Measurements from ENCODE around the gene TMED5. TPM values are rescaled to one million over a fixed set of nuclear protein-coding genes. Genes with fewer than 3 reads are reported as not detected.
"Not testable (repeated sequence)": the region's sequence is repeated elsewhere in the genome, so short reads cannot be mapped to it uniquely, and the experiment has no call there.

TMED5 gene
- total RNA-seq, 1 experiment from 2014 or later, result 32.6 TPM

GRCh38 chr1:93223023-93223675 is 42.9 kb upstream of the TMED5 start:
- TF ChIP-seq POLR2A (IDR thresholded peaks at IDR 0.05; ENCODE audit: borderline replicate concordance, extremely low read depth, insufficient read depth, insufficient read length), result no peak
- Histone ChIP-seq H3K79me2 (ENCODE audit: insufficient read depth, low read length) (no peaks in the 10 kb centered on the region), H3K9me3 (ENCODE audit: control insufficient read depth in 1 of 2, insufficient read depth in 1 of 2, low read depth in 1 of 2, low read length in 2 of 2) (no peaks in the 10 kb centered on the region), H3K4me2 (ENCODE audit: low read length) (no peak overlapping the region), H3K27ac (ENCODE audit: low read depth, low read length) (no peak overlapping the region), H3K4me3 (replicated peaks in 1 of 2; ENCODE audit: low read depth in 1 of 2, low read length in 2 of 2) (no peak overlapping the region), H3K9ac (ENCODE audit: low read length) (no peak overlapping the region), H4K20me1 (ENCODE audit: insufficient read depth) (no peaks in the 10 kb centered on the region; the same call in 1 of the 2 replicates), H3K36me3 (ENCODE audit: control insufficient read depth in 1 of 2, insufficient read depth in 2 of 2, low read length in 2 of 2) (peaks cover 7 to 22% of the 10 kb centered on the region in 2 experiments; a peak in 2 of 4 replicates), H3K27me3 (ENCODE audit: insufficient read depth, low read length) (no peaks in the 10 kb centered on the region), H3K9me2 (ENCODE audit: insufficient read depth) (no peaks in the 10 kb centered on the region), H3K4me1 (ENCODE audit: control insufficient read depth in 1 of 2, insufficient read depth in 2 of 2, low read length in 2 of 2) (no peaks in the 10 kb centered on the region), H2AFZ (ENCODE audit: low read depth, low read length, poor library complexity, severe bottlenecking) (no peak overlapping the region)
- intact Hi-C loops (cut with micrococcal nuclease), result no loop called here
- RAD21 ChIA-PET (ENCODE audit: low non-redundant PET in 1 of 2, low total read pairs in 2 of 2, uncharacterized antibody in 2 of 2, unreplicated experiment in 2 of 2), result no interaction called here
- ATAC-seq (no peak), DNase-seq (ENCODE audit: low read depth, low spot score) (no peak)
- POLR2A ChIA-PET, result no interaction called here
- CTCF ChIA-PET, result no interaction called here
- no TSS peak for BruUV-seq (replicated peaks)

- ATAC-seq, result no peak
- Histone ChIP-seq H3K27ac (ENCODE audit: low read depth, low read length) (no peak overlapping the region), H3K9ac (ENCODE audit: low read length) (no peak overlapping the region), H4K20me1 (ENCODE audit: insufficient read depth) (no peaks in the 10 kb centered on the region; the same call in 1 of the 2 replicates), H3K9me3 (ENCODE audit: control insufficient read depth in 1 of 2, insufficient read depth in 1 of 2, low read depth in 1 of 2, low read length in 2 of 2) (no peaks in the 10 kb centered on the region), H2AFZ (ENCODE audit: low read depth, low read length, poor library complexity, severe bottlenecking) (no peak overlapping the region), H3K9me2 (ENCODE audit: insufficient read depth) (no peaks in the 10 kb centered on the region), H3K4me2 (ENCODE audit: low read length) (no peak overlapping the region), H3K4me3 (replicated peaks in 1 of 2; ENCODE audit: low read depth in 1 of 2, low read length in 2 of 2) (no peak overlapping the region), H3K79me2 (ENCODE audit: insufficient read depth, low read length) (no peaks in the 10 kb centered on the region), H3K4me1 (ENCODE audit: control insufficient read depth in 1 of 2, insufficient read depth in 2 of 2, low read length in 2 of 2) (no peaks in the 10 kb centered on the region), H3K36me3 (ENCODE audit: control insufficient read depth in 1 of 2, insufficient read depth in 2 of 2, low read length in 2 of 2) (peaks cover 15 to 25% of the 10 kb centered on the region in 2 experiments; a peak in 2 of 4 replicates), H3K27me3 (ENCODE audit: insufficient read depth, low read length) (no peaks in the 10 kb centered on the region)
- RAD21 ChIA-PET (ENCODE audit: low non-redundant PET in 1 of 2, low total read pairs in 2 of 2, uncharacterized antibody in 2 of 2, unreplicated experiment in 2 of 2), result no interaction called here
- CTCF ChIA-PET, result no interaction called here
- TF ChIP-seq ATF3 (IDR thresholded peaks at IDR 0.05) (no peak), POLR2AphosphoS5 (IDR thresholded peaks at IDR 0.05; ENCODE audit: low read depth, low read length) (no peak), MAX (IDR thresholded peaks at IDR 0.05) (no peak), REST (IDR thresholded peaks at IDR 0.05; ENCODE audit: low read depth) (no peak), YY1 (IDR thresholded peaks at IDR 0.05; ENCODE audit: extremely low read depth, insufficient replicate concordance, low read depth, low read length) (no peak), EZH2phosphoT487 (IDR thresholded peaks at IDR 0.05; ENCODE audit: borderline replicate concordance) (no peak), EGR1 (IDR thresholded peaks at IDR 0.05; ENCODE audit: low read depth) (no peak), ZFX (IDR thresholded peaks at IDR 0.05) (no peak), SRF (IDR thresholded peaks at IDR 0.05; ENCODE audit: low read depth) (no peak), POLR2A (IDR thresholded peaks at IDR 0.05; ENCODE audit: borderline replicate concordance, extremely low read depth, insufficient read depth, insufficient read length) (no peak)
- POLR2A ChIA-PET, result no interaction called here
- no TSS peak for BruUV-seq (replicated peaks)
- intact Hi-C loops (cut with micrococcal nuclease), result no loop called here
- no peak for DNase-seq (ENCODE audit: low read depth, low spot score)
Measured at GRCh38 chr1:93221913-93222312, 41.7 kb upstream of the TMED5 start.

- H3K79me2 ChIP-seq (ENCODE audit: insufficient read depth, low read length); CTCF ChIA-PET; DNase-seq (ENCODE audit: low read depth, low spot score); H4K20me1 ChIP-seq (ENCODE audit: insufficient read depth); POLR2A ChIA-PET; H3K9me2 ChIP-seq (ENCODE audit: insufficient read depth); H2AFZ ChIP-seq (ENCODE audit: low read depth, low read length, poor library complexity, severe bottlenecking); RAD21 ChIA-PET (ENCODE audit: low non-redundant PET in 1 of 2, low total read pairs in 2 of 2, uncharacterized antibody in 2 of 2, unreplicated experiment in 2 of 2); H3K27me3 ChIP-seq (ENCODE audit: insufficient read depth, low read length); intact Hi-C loops (cut with micrococcal nuclease); H3K4me1 ChIP-seq (ENCODE audit: control insufficient read depth in 1 of 2, insufficient read depth in 2 of 2, low read length in 2 of 2); H3K9ac ChIP-seq (ENCODE audit: low read length); BruUV-seq (replicated peaks); H3K4me2 ChIP-seq (ENCODE audit: low read length); H3K27ac ChIP-seq (ENCODE audit: low read depth, low read length); H3K9me3 ChIP-seq (ENCODE audit: control insufficient read depth in 1 of 2, insufficient read depth in 1 of 2, low read depth in 1 of 2, low read length in 2 of 2); H3K4me3 ChIP-seq (replicated peaks in 1 of 2; ENCODE audit: low read depth in 1 of 2, low read length in 2 of 2); ATAC-seq: not testable (repeated sequence)
- peaks cover 16 to 24% of the 10 kb centered on the region in 2 experiments; a peak in 3 of 4 replicates for H3K36me3 ChIP-seq (ENCODE audit: control insufficient read depth in 1 of 2, insufficient read depth in 2 of 2, low read length in 2 of 2)
Measured at GRCh38 chr1:93220716-93221115, 40.5 kb upstream of the TMED5 start.

All from HCT116 (cell line).